Measurements from ENCODE around the gene UBE2E2.

UBE2E2 gene

DNA sequence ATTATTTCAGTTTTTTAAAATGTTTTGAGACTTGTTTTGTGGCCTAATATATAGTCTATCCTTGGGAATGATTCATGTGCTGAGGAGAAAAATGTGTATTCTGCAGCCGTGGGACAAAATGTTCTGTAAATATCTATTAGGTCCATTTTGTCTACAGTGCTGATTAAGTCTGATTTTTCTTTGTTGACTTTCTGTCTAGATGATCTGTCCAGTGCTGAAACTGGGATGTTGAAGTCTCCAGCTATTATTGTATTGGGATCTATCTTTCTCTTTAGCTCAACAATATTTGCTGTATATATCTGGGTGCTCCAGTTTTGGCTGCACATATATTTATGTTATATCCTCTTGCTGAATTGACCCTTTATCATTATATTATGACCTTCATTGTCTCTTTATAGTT lies 85.2 kb downstream of the UBE2E2 start:
- no peak for DNase-seq

DNA sequence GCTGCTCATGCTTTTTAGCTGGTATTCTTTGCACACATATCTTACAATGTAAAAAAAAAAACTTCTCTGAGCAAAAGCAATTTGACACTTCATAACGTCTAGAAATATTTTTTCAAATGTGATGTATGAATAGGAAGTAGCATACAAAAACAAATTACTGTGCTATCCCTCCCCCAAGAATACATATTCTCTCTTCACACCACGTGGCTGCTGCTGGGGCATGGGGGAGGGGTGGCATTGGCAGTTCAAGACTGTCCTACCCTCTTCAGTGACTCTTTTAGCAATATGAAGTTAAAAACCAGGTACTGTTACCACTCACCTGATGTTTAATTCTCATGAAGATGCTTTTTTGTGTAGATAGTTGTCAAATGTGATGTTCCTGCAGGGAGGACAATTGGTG lies 85.6 kb downstream of the UBE2E2 start:
- DNase-seq: no peak

DNA sequence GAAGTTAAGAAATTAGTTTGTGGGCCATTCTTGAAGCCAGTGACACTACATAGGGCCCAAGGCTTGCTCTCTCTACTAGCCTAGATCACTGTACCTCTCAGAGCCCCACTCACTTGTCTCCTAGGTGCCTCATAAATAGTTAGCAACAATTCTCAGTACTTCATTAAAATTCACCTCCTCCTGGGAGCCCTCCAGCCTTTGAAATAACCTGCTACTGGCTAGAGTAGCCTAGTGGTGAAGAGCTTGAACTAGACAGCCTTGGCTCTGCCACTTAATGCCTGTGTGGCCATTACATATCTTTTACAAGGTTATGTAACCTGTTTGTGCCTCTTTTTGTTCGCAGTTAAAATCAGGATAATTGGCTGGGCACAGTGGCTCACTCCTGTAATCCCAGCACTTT lies 89.3 kb downstream of the UBE2E2 start:
- DNase-seq: no peak

DNA sequence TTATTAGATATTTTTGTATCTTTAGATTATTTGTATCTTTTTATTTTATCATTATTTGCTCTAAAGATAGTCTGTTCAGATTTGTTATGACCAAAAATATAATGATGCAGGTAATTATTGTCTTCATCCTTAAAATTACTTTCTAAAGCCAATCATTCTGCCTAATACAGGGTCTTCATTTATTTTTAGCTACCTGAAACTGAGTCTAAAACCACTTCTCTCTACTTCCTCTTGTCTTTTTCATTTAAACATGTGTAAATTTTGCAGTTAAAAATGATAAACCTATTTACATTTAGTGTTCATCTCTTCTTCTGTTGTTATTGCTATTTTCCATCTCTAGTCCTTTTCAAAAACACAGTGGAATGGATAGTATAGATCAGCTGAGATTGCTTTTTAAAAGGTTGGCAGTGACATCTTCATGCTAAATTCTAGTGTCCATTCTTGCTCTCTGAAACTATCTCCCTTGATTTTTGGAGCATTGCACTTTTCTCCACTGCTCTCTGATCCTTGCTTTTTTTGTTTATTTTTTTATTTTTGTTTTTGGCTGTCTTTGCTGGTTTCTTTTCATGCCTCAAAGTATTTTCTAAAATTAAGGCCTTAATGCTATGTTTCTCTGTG lies 91.8 kb downstream of the UBE2E2 start:
- DNase-seq: no peak

DNA sequence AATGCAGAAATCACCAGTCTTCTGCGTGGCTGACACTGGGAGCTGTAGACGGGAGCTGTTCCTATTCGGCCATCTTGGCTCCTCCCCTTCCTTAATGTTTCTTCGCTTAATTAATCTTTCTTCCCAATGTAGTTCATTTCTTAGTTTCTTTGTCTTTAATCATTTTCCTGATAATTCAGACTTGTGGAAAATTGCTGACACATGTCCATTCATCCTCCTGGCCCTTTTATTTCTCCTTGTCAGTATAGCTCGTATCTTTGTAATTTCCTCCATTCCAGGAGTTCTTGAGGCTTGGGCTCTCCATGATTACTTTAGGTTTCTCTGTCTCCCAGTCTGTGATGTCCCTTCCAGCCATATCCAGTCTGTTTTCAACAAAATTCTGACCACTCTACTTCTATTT lies 98.7 kb downstream of the UBE2E2 start:
- no peak for DNase-seq

DNA sequence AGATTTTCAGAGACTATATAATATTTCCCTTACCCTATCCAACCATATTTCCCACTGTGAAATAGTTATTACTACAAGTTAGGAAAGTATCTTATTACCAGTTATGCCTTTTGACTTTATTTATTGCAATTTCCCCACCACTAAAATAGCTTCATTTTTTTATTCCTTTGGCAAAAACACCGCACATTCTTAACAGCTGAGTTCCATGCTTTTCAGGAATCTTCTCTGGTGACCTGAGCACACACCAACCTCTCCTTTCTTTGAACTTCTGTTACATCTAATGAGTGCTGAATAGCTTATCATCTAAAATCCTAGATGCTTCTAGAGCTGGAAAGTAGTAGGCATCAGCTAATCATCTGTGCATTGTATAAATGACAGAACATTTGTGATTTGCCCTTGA lies 99.1 kb downstream of the UBE2E2 start:
- DNase-seq: no peak

DNA sequence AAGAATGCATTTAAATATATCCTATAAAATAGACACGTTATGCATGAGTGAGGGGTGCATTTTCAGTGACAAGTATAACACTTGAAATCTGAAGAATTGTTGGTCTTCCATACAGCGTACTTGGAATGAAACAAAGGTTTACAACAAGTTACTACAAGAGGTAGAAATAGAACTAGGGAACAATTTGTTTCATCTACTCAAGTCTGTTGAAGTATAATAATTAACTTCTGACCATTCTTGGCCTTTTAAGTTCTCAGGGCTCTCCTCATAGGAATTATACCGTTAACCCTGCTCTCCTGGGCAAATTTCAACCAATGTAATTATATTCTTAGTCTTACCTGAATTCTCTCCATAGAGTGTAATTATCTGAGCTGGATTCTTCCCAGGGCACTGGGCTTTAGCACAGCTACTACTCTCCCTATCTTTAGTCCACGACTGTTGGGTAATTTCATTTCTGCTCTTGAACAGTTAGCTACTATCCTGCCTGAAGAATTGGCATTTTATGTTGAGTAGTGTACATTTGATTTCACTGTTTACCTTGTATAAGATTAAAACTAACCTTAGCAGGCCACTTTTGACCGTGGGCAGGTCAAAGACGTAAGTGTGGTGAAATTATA lies 100.6 kb downstream of the UBE2E2 start:
- no peak for DNase-seq

DNA sequence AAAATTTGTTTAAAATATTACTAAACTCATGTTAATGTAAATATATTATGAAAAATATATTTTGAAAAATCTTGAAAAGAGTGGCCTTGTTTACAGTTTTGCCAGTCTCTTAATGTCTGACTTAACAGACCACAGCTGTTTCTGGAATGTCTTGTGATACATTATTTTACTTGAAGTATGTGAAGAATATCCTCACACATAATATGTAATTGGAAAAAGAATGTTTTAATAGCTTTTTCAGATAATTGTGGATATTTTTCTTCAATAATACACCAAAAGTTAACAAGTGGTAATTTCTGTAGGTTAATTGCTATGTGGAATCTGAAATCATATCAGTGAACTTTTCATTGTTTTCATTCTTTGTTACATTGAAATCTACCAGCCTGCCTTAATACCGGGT lies 101.3 kb downstream of the UBE2E2 start:
- no peak for DNase-seq

DNA sequence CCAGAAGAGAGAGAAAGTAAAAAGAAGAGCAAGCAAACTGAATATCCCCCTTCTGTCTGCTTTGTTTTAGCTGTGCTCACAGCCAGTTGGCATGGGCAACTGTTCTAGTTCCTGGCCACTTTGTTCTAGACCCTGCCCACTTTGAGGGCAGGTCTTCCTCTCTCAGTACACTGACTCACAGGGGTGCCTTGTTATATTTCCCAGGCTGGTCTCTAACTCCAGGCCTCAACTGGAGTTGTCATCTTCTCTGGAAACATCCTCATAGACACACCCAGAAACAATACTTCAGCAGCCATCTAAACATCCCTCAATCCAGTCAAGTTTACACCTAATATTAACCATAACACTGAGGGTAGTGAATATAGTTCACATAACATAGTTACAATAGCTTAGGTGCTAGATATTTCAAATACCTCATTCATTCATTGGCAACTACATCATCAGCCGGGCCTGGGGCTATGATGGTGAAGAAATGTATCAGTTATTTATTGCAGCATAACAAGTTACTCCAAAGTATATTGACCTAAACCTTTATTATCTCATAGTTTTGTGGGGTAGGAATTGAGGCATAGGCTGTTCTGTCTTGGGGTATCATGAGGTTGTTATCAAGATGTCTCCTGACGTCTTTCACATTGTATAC lies 106.0 kb downstream of the UBE2E2 start:
- no peak for DNase-seq

DNA sequence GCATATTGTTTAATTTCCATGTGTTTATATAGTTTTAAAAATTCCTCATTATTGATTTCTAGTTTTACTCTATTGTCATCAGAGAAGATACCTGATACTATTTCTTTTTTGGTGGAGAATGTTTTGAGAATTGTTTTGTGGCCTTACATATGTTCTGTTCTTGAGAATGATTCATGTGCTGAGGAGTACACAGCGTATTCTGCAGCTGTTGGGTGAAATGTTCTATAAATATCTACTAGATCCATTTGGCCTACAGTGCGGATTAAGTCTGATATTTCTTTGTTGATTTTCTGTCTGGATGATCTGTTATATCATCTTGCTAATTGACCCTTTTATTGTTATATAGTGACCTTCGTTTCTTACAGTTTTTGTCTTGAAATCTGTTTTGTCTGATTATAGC lies 109.7 kb downstream of the UBE2E2 start:
- no peak for DNase-seq

DNA sequence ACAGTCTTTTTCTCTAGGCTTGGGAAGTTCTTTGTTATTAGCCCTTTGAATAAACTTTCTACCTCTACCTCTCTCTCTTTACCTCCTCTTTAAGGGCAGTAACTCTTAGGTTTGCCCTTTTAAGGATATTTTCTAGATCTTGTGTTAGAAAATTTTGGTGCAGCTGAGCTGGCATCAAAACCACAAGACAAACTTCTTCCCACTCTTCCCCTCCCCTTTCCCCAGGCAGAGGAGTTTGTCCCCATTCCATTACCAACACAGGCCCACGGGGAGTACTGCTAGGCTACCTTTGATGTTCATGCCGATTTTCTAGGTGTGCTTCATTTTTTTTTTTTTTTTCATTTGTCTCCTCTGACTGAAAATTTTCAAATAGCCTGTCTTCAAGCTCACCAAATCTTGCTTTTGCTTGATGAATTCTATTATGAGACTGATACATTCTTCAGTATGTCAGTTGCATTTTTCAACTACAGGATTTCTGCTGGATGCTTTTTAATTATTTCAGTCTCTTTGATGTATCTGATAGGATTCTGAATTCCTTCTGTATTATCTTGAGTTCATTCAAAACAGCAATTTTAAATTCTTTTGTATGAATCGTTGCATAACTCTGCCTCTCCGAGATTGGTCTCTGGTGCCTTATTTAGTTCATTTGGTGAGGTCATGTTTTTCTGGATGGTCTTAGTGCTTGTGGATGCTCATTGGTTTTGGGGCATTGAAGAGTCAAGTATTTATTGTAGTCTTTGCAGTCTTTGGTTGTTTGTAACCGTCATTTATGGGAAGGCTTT lies 112.0 kb downstream of the UBE2E2 start:
- DNase-seq: no peak

DNA sequence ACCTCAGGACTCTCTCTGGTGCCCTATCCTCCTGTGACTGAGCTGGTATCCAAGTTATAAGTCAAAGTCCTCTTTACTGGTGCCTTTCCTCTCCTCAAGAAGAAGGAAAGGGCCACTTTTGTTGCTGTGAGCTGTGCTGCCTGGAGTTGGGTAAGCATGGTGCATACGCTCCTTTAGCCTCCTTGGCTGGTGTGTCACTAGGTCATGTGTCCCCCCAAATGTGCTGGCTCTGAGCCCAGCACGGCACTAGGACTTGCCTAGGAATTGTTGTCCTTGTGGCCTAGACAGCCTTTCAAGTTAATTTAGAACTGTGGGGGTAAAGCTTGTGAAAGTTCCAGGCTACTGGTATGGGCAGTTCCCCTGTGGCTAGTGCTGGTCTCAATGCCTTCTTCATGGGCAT lies 113.8 kb downstream of the UBE2E2 start:
- no peak for DNase-seq

DNA sequence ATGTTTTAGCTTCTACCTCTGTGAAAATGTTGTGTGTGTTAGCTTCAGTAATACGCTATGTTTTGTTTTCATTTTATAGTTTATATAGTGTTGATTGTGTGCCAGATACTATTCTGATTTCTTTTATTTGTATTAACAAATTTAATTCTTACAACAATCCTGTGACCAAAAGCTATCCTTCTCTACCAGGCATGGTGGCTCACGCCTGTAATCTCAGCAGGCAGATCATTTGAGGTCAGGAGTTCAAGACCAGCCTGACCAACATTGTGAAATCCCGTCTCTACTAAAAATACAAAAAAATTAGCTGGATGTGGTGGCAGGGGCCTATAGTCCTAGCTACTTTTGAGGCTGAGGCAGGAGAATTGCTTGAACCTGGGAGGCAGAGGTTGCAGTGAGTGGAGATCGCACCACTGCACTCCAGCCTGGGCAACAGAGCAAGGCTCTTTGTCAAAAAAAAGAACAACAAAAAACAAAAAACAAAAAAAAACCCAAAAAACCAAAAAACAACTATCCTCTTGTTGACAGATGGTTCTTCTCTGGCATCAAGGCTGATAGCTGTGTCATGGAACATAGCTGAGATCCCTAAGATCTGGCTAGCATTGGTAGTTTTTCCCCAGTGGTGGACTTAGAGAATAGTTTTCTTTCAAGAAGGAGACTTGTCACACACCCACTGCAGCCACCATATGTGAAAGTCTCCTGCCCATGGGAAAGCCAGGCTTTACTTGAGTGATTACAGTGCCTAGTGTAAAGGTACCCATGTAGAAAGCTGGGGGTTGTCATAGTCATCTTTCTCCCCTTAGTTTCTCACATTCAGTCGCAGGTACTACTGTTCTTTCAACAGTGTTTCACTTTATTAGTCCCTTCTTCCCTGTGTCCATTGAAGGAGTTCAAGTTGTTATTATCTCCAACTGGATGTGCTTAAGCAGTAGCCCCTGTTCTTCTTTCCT lies 116.5 kb downstream of the UBE2E2 start:
- no peak for DNase-seq

DNA sequence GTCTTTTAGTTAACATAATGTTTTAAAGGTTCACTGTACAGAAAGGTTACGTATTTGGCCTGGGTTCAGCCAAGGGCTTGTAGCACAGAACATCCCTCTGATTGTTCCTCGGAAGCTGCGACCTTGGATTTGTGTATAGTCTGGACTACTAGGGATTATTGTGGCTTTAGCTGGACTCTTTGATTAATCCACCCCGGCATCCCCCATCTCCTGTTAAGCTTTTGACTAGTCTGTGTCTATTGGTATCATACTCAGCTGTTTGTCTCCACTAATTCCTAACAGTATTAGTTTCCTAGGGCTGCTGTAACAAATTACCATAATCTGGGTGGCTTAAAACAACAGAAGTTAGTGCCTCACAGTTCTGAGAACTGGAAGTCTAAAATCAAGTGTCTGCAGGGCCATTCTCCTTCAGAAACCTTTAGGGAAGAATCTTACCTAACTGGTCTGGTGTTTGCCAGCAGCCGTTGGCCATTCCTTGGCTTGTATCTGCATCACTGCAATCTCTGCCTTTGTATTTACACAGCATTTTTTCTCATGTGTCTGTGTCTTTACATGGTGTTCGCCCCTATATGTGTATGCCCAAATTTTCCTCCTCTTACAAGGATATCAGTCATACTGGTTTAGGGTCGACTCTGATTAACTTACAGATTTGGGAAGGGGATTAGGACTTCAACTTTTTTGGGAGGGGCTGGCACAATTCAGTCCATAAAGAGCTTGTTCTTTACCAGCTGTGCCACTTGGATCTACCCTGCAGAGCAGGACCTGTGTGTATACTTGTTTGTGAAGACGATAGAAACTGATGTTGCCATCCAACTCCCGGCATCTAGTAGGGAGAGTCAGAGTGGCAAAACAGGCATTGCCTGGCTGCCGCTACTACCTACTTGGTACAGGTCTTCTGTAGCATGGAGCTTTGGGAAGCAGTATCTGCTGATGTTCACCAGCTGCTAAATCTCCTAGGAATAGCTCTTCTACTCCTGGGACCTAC lies 117.8 kb downstream of the UBE2E2 start:
- DNase-seq: no peak

DNA sequence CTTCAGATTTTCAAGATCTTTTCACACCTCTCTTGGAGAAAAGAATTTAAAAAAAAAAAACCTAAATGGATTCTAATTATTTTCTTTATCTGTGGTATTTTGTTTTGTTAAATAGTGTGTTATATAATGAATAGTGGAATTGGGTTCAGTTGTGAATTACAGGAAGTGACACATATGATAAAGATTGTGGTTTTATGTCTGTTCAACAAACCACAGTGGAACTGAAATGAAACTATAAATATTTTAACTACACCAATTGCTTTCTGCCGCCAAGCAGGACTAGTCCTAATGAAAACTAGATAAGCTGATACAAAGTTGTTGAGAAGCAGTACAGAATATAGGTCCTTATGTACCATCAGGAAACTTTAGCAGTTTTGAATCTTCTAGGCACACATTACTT lies 121.6 kb downstream of the UBE2E2 start:
- DNase-seq: no peak

DNA sequence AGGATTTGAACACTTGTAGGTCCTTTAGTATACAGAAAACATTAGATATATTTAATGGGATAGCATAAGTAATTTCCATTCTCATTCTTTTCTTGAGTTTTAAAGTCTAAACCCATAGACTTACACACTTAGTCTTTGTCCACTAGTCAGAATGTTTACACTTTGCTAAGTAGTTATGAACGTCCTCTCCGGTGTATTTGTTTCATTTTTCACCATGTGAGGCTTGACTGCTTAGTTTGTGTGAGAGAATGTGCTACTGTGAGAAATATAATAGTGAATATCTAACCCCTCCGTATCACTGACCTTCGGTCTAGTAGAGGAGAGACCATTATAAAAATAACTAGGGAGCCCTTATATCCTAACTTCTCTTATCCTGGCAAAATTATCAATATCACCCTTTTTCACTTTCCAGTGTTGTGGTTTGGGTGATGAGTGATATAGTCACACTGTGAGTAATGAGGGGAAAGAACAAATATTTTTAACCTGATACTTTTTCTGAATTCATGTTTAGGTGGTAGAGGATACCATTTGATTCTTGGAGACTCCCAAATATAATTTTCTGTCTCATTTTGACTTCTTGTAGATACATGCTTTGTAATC lies 122.4 kb downstream of the UBE2E2 start:
- no peak for DNase-seq

DNA sequence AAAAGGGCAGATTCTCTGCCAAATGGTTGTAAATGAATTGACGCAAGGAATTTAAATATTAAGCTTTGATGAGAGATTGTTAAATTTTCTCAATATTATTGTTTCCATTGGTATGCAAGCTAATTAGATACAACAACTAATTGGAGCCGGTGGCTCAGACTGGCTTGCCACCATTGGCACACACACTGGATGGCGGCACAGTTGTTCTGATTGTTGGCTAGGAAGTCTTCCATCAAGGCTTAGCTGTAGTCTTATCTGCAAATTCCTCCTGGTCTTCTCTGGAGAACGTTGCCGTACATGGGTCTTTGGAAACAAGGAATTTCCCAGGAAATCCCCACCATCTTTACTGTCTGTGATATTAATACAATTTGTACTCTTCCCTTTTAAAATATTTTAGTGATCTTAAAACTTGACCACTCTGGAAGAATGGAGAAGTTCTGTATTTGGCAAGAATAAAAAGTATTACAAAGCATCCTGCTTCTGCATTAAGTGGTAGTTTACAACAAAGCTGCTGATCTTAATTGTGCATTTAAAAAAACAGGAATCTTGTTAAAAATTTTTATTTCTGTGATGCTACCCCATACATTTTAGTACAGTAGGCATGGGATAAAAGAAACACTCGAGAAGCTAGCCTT lies 126.5 kb downstream of the UBE2E2 start:
- DNase-seq: no peak

DNA sequence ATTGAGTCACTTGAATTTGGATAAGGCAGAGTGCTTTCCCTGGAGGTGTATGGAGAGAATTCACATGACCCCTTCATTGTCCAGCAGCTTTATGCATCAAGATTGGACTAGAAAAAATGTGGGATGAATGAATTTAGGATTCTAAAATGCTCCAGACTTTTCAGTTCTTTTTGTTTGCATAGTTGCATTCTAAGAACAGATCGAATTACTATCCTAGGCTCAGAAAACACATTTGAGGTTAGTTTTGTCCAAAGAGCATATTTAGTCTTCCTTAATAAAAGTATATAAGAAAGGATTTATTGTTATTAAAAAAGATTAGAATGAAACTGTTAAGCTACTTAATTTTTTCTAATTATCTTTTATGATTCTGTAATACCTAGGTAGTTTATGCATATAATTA lies 127.4 kb downstream of the UBE2E2 start:
- no peak for DNase-seq

DNA sequence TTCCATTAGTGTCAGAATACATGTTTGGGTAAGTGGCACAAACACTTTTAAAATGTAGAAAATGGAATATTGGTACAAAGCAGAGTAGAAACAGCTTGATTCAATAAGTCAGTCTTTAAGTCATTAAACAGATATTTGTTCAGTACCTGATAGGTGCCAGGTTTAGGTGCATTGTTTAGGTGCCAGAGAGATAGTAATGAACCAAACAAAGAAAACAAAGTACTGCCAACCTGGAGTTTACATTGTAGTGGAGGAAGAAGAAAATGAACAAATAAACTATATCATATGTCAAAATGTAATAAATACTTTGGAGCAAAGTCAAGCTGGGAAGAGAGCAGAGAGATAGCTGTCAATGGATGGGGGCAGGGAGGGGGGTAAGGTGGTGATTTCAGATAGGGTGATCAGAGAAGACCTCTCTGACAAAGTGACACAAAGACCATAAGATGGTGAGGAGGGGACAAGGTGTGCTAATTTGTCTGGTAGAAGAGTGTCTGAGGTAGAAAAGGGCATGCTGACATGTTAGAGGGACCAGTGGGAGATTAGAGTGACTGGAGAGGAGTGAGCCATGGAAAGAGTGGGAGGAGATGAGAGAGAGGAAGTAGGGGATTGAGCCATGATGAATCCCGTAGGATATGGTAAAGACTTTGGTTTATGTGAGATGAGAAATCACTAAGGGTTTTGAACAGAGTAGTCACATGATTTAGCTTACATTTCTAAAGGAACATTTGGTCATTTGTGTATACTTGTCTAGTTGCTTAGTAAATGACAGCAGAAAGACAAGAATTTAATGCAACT lies 128.2 kb downstream of the UBE2E2 start:
- DNase-seq: no peak

DNA sequence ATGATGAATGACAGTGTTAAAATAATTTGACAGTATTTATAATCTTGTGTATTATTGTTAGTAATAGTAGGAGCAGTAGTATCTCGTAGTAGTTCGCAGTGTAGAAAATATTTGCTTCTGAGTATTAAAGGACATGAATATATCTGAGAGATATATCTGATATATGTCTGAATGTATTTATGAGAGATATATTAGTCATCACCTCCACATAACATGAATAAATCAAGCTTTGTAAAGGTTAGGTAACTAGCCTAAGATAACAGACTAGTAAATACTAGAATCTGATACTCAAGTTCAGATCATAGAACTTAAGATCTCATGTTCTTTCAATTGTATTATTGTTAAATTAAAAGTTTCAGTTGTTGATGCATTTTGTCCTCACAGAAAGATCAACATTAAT lies 130.5 kb downstream of the UBE2E2 start:
- no peak for DNase-seq
